ENCODE results near the gene ST6GALNAC5.

ST6GALNAC5 gene

DNA sequence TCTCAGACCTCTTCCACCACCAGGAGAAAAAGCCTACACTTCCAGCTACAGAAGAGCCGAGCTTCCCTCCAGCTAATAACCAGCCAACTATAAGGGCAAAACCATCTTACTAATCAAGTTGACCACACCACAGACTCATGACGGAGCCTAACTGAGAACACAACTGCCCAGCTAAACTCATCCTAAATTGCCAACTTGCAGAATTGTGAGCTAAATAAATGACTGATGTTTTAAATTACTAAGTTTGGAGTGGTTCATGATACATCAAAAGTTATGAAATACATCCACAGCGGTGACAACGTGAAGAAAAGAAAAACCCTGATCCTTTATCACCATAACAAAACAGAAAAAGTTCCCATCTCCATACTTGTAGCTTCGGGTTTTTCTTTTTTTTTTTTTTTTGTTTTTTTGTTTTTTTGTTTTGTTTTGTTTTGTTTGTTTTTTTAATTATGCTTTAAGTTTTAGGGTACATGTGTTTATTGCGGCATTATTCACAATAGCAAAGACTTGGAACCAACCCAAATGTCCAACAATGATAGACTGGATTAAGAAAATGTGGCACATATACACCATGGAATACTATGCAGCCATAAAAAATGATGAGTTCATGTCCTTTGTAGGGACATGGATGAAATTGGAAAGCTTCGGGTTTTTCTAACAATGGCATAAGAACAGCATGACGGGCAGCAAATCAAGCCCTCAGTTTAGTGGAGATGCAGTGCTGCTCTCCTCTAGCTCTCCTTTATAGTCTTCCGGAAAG is 229.4 kb downstream of the ST6GALNAC5 start:
- Histone ChIP-seq H3K36me3 (replicated peaks; ENCODE audit: insufficient read depth, low read length) (no peaks in the 10 kb centered on the region), H3K9ac (ENCODE audit: low read length) (no peak overlapping the region), H3K9me2 (replicated peaks; ENCODE audit: insufficient read depth, low read length) (no peaks in the 10 kb centered on the region), H3K9me3 (replicated peaks; ENCODE audit: insufficient read depth, low read length) (no peaks in the 10 kb centered on the region), H3K79me2 (ENCODE audit: low read length) (no peaks in the 10 kb centered on the region), H3K27me3 (replicated peaks; ENCODE audit: insufficient read depth, low read length) (no peaks in the 10 kb centered on the region), H3F3A (ENCODE audit: insufficient read depth, low read length) (no peaks in the 10 kb centered on the region), H3K27ac (ENCODE audit: low read length) (no peak overlapping the region), H3K4me2 (ENCODE audit: low read depth, low read length) (no peak overlapping the region), H4K20me1 (ENCODE audit: insufficient read depth, low read length) (no peaks in the 10 kb centered on the region), H3K4me1 (ENCODE audit: low read length) (no peaks in the 10 kb centered on the region), H2AFZ (ENCODE audit: low read length) (no peak overlapping the region), H3K4me3 (ENCODE audit: low read length) (no peak overlapping the region)
- TF ChIP-seq EZH2 (optimal IDR thresholded peaks at IDR 0.05; ENCODE audit: low read depth, low read length) (no peak), EZH2phosphoT487 (IDR thresholded peaks at IDR 0.05; ENCODE audit: low read length) (no peak)
- no peak for DNase-seq

DNA sequence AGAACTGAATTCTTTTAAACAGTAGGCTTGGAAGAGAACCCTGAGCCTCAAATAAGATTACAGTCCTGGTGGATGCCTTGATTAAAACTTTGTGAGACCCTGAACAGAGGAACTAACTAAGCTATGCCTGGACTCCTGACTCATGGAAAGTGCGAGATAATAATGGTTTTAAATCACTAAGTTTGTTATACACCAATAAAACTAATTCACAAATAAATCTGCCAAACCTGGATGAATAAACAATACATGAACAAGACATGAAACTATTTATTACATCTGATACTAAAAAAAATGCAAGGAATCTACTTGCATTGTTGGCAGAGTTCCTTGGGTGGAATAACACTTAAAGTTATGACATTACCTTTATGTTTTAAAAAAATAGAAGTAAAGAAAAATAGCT is 233.6 kb downstream of the ST6GALNAC5 start:
- H3K27me3 ChIP-seq (replicated peaks; ENCODE audit: insufficient read depth, low read length) = no peaks in the 10 kb centered on the region
- H3K27ac ChIP-seq (ENCODE audit: low read length) = no peak overlapping the region
- H3K9ac ChIP-seq (ENCODE audit: low read length) = no peak overlapping the region
- no peak overlapping the region for H3K4me2 ChIP-seq (ENCODE audit: low read depth, low read length)
- H2AFZ ChIP-seq (ENCODE audit: low read length) = no peak overlapping the region
- TF ChIP-seq EZH2 (optimal IDR thresholded peaks at IDR 0.05; ENCODE audit: low read depth, low read length) (no peak), EZH2phosphoT487 (IDR thresholded peaks at IDR 0.05; ENCODE audit: low read length) (no peak)
- TF ChIP-seq, protein P1, sequence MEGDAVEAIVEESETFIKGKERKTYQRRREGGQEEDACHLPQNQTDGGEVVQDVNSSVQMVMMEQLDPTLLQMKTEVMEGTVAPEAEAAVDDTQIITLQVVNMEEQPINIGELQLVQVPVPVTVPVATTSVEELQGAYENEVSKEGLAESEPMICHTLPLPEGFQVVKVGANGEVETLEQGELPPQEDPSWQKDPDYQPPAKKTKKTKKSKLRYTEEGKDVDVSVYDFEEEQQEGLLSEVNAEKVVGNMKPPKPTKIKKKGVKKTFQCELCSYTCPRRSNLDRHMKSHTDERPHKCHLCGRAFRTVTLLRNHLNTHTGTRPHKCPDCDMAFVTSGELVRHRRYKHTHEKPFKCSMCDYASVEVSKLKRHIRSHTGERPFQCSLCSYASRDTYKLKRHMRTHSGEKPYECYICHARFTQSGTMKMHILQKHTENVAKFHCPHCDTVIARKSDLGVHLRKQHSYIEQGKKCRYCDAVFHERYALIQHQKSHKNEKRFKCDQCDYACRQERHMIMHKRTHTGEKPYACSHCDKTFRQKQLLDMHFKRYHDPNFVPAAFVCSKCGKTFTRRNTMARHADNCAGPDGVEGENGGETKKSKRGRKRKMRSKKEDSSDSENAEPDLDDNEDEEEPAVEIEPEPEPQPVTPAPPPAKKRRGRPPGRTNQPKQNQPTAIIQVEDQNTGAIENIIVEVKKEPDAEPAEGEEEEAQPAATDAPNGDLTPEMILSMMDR (IDR thresholded peaks at IDR 0.05; ENCODE audit: low read length) = no peak
- no peaks in the 10 kb centered on the region for H3K9me2 ChIP-seq (replicated peaks; ENCODE audit: insufficient read depth, low read length)
- no peaks in the 10 kb centered on the region for H4K20me1 ChIP-seq (ENCODE audit: insufficient read depth, low read length)
- H3K79me2 ChIP-seq (ENCODE audit: low read length) = no peaks in the 10 kb centered on the region
- no peaks in the 10 kb centered on the region for H3K36me3 ChIP-seq (replicated peaks; ENCODE audit: insufficient read depth, low read length)
- H3F3A ChIP-seq (ENCODE audit: insufficient read depth, low read length) = no peaks in the 10 kb centered on the region
- H3K4me1 ChIP-seq (ENCODE audit: low read length) = no peaks in the 10 kb centered on the region
- DNase-seq = no peak
- H3K9me3 ChIP-seq (replicated peaks; ENCODE audit: insufficient read depth, low read length) = no peaks in the 10 kb centered on the region
- no peak overlapping the region for H3K4me3 ChIP-seq (ENCODE audit: low read length)

DNA sequence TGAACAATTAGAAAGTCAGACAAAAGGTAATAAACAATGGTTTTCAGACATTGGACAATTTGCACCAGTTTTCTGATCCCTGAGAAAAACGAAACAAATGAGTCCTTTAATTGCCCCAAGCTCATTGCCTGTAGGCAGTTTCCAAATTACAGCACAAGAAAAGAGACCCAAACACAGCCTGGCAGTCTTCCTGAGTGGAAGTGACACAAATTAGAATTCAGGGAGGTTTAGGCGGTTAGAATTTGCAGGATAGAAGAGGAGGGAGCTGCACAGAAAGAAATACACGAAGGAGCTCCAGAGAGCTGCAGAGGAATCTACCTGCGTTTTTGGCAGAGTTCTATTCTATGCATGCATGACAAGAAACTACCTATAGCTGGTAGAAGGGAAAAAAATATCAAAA is 236.2 kb downstream of the ST6GALNAC5 start:
- H3K4me2 ChIP-seq (ENCODE audit: low read depth, low read length) = no peak overlapping the region
- no peaks in the 10 kb centered on the region for H4K20me1 ChIP-seq (ENCODE audit: insufficient read depth, low read length)
- no peaks in the 10 kb centered on the region for H3K9me3 ChIP-seq (replicated peaks; ENCODE audit: insufficient read depth, low read length)
- H3K36me3 ChIP-seq (replicated peaks; ENCODE audit: insufficient read depth, low read length) = no peaks in the 10 kb centered on the region
- no peaks in the 10 kb centered on the region for H3K9me2 ChIP-seq (replicated peaks; ENCODE audit: insufficient read depth, low read length)
- TF ChIP-seq, protein P1 (IDR thresholded peaks at IDR 0.05; ENCODE audit: low read length) = no peak
- TF ChIP-seq EZH2 (optimal IDR thresholded peaks at IDR 0.05; ENCODE audit: low read depth, low read length) (no peak), EZH2phosphoT487 (IDR thresholded peaks at IDR 0.05; ENCODE audit: low read length) (no peak)
- no peaks in the 10 kb centered on the region for H3K4me1 ChIP-seq (ENCODE audit: low read length)
- no peak overlapping the region for H3K9ac ChIP-seq (ENCODE audit: low read length)
- no peaks in the 10 kb centered on the region for H3K79me2 ChIP-seq (ENCODE audit: low read length)
- H3K27ac ChIP-seq (ENCODE audit: low read length) = no peak overlapping the region
- H3K27me3 ChIP-seq (replicated peaks; ENCODE audit: insufficient read depth, low read length) = no peaks in the 10 kb centered on the region
- no peak overlapping the region for H3K4me3 ChIP-seq (ENCODE audit: low read length)
- no peak for DNase-seq
- no peak overlapping the region for H2AFZ ChIP-seq (ENCODE audit: low read length)
- no peaks in the 10 kb centered on the region for H3F3A ChIP-seq (ENCODE audit: insufficient read depth, low read length)

DNA sequence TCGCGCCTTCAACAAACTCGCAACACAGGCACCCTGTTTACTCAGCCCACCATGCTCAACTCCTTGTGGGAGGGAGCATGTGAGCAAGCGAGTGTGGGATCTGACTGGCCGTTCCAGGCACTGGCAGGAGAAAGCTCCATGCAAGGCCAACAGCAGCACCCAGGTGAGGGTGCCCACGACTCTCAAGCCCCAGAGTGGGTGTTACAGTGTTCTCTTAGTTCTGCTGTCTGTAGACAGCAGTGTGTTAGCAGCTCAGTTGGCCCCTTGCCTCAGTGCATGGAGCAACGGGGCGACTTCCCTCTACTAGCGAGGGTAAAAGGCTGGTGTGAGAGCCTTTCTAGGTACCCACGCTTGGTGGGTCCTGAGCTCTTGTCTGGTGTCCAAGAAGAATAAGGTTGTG is 237.4 kb downstream of the ST6GALNAC5 start:
- TF ChIP-seq EZH2phosphoT487 (IDR thresholded peaks at IDR 0.05; ENCODE audit: low read length) = no peak
- TF ChIP-seq, protein P1 (IDR thresholded peaks at IDR 0.05; ENCODE audit: low read length) = no peak
- TF ChIP-seq EZH2 (optimal IDR thresholded peaks at IDR 0.05; ENCODE audit: low read depth, low read length) = no peak
- no peak overlapping the region for H3K4me3 ChIP-seq (ENCODE audit: low read length)
- no peaks in the 10 kb centered on the region for H3K27me3 ChIP-seq (replicated peaks; ENCODE audit: insufficient read depth, low read length)
- H2AFZ ChIP-seq (ENCODE audit: low read length) = no peak overlapping the region
- no peaks in the 10 kb centered on the region for H3K36me3 ChIP-seq (replicated peaks; ENCODE audit: insufficient read depth, low read length)
- H3K79me2 ChIP-seq (ENCODE audit: low read length) = no peaks in the 10 kb centered on the region
- no peak overlapping the region for H3K27ac ChIP-seq (ENCODE audit: low read length)
- H3F3A ChIP-seq (ENCODE audit: insufficient read depth, low read length) = no peaks in the 10 kb centered on the region
- no peak for DNase-seq
- no peaks in the 10 kb centered on the region for H3K4me1 ChIP-seq (ENCODE audit: low read length)
- no peaks in the 10 kb centered on the region for H3K9me3 ChIP-seq (replicated peaks; ENCODE audit: insufficient read depth, low read length)
- H3K9me2 ChIP-seq (replicated peaks; ENCODE audit: insufficient read depth, low read length) = no peaks in the 10 kb centered on the region
- no peak overlapping the region for H3K4me2 ChIP-seq (ENCODE audit: low read depth, low read length)
- H3K9ac ChIP-seq (ENCODE audit: low read length) = no peak overlapping the region
- no peaks in the 10 kb centered on the region for H4K20me1 ChIP-seq (ENCODE audit: insufficient read depth, low read length)

Data from MM.1S (cell line).